K562 (cell line): Measurements from ENCODE around the gene KLHL24. TPM values are rescaled to one million over a fixed set of nuclear protein-coding genes. Genes with fewer than 3 reads are reported as not detected.

Source experiments
- ATAC-seq: fragments of 200-7000 bp; cut with Tn5 transposase; 3 replicates; pipeline ENCODE4 v1.9.1; 2020; ENCODE audit warnings: moderate library complexity
- BruUV-seq: library from RNA; stranded (reverse); fragments of 400-500 nt; replicated peaks from 2 replicates; lab custom pipeline; 2021; lab: Mats Ljungman, UMichigan
- CTCF ChIA-PET: fragments of 300-600 bp; formaldehyde crosslinking; extraction: SDS; loops from one replicate; lab custom pipeline; 2021; ENCODE audit warnings: low intra/inter-chr PET ratio; lab: Yijun Ruan, JAX
- POLR2A ChIA-PET: fragments of 300-600, 350-650 bp; sonication (Branson Sonifier 250); formaldehyde crosslinking; extraction: SDS; loops from one replicate; lab custom pipeline; 2021; ENCODE audit warnings: antibody characterized with exemption, inconsistent platforms; lab: Yijun Ruan, JAX
- DNase-seq, 4 experiments: peaks; one replicate each; pipeline versions ENCODE4 v3.0.0 to v3.0.0-alpha.2; 2011 to 2018; ENCODE audit warnings: low spot score in 3 of 4, mixed read lengths in 3 of 4; ENCODE audit errors: extremely low read depth in 1 of 4
- FAIRE-seq: peaks from 2 replicates; lab custom pipeline; 2011; peaks lifted over from hg19 to GRCh38; lab: Jason Lieb, UNC
- H2AFZ ChIP-seq: 2 replicates; pipeline ENCODE4 v1.6.0; 2011; ENCODE audit warnings: low read depth, low read length, control low read depth, inconsistent platforms
- H3K27ac ChIP-seq: fragments of 200-600 bp; 3 replicates; pipeline ENCODE4 v1.8.0; 2011; ENCODE audit warnings: low read depth, mild to moderate bottlenecking, control low read depth, inconsistent platforms, low read length, moderate library complexity, mixed read lengths; ENCODE audit errors: extremely low read depth
- H3K27me3 ChIP-seq, 2 experiments: fragments of 300-600 bp in 1 of 2; 2 replicates in 1 of 2; 3 replicates in 1 of 2; pipeline versions ENCODE4 v1.6.0 to v1.8.0; 2011; ENCODE audit warnings: inconsistent platforms in 2 of 2, low read length in 2 of 2, mild to moderate bottlenecking in 1 of 2, mixed read lengths in 1 of 2, moderate library complexity in 1 of 2; ENCODE audit not compliant: control insufficient read depth in 2 of 2, insufficient read depth in 2 of 2
- H3K36me3 ChIP-seq: fragments of 300-600 bp; 3 replicates; pipeline ENCODE4 v1.8.0; 2011; ENCODE audit warnings: mild to moderate bottlenecking, low read length, inconsistent platforms; ENCODE audit not compliant: control insufficient read depth, insufficient read depth
- H3K4me1 ChIP-seq, 2 experiments: fragments of 200-600 bp in 1 of 2; replicated peaks in 1 of 2; 2 replicates in 1 of 2; 3 replicates in 1 of 2; pipeline versions ENCODE4 v1.5.1 to v1.8.0; 2011; ENCODE audit warnings: inconsistent platforms in 2 of 2, low read length in 2 of 2, mild to moderate bottlenecking in 1 of 2, mixed read lengths in 1 of 2, moderate library complexity in 1 of 2; ENCODE audit not compliant: control insufficient read depth in 2 of 2, insufficient read depth in 2 of 2
- H3K4me2 ChIP-seq: 2 replicates; pipeline ENCODE4 v1.6.1; 2011; ENCODE audit warnings: low read length, control low read depth, inconsistent platforms, mixed read lengths; ENCODE audit not compliant: insufficient read depth
- H3K4me3 ChIP-seq: fragments of 200-600 bp; sonication (generic), shearing (Covaris generic); 2 replicates; pipeline ENCODE4 v1.5.1; 2016; ENCODE audit warnings: control low read depth, inconsistent platforms
- H3K79me2 ChIP-seq: fragments of 200-600 bp; 3 replicates; pipeline ENCODE4 v1.8.0; 2011; ENCODE audit warnings: low read length, inconsistent platforms; ENCODE audit not compliant: control insufficient read depth, insufficient read depth
- H3K9ac ChIP-seq, 2 experiments: 2 replicates each; pipeline versions ENCODE4 v1.6.0 to v1.6.1; 2011; ENCODE audit warnings: low read depth in 2 of 2, low read length in 2 of 2, control low read depth in 1 of 2, inconsistent platforms in 1 of 2, mild to moderate bottlenecking in 1 of 2, mixed read lengths in 1 of 2; ENCODE audit not compliant: insufficient read depth in 1 of 2
- H3K9me1 ChIP-seq: one replicate; pipeline ENCODE4 v1.6.0; 2011; ENCODE audit warnings: inconsistent platforms, mild to moderate bottlenecking, low read length, moderate library complexity; ENCODE audit not compliant: control insufficient read depth, insufficient read depth
- H3K9me3 ChIP-seq: replicated peaks from 2 replicates; pipeline ENCODE4 v1.5.1; 2011; ENCODE audit warnings: low read depth, low read length, inconsistent platforms; ENCODE audit not compliant: control insufficient read depth, insufficient read depth
- H4K20me1 ChIP-seq: replicated peaks from 2 replicates; pipeline ENCODE4 v1.6.1; 2011; ENCODE audit warnings: low read length, inconsistent platforms, mixed read lengths; ENCODE audit not compliant: control insufficient read depth, insufficient read depth
- KAT2B ChIP-seq: IDR thresholded peaks from one replicate; pipeline ENCODE4 v1.6.1; 2012; ENCODE audit warnings: low read depth, mild to moderate bottlenecking, control low read depth, inconsistent platforms, low read length, moderate library complexity
- ZNF165 ChIP-seq: fragments of 250-450 bp; sonication (Bioruptor Pico); IDR thresholded peaks from 2 replicates; pipeline ENCODE4 v1.4.0; 2020; ENCODE audit warnings: borderline replicate concordance
- WGBS: fragments of 100-300 bp; shearing (Covaris generic); methylation state at CpG from one replicate; pipeline ENCODE4 v1.1.6; 2016; ENCODE audit warnings: low coverage, mixed read lengths; ENCODE audit not compliant: insufficient coverage; ENCODE audit errors: missing lambda C conversion rate; 5-methylcytosine and 5-hydroxymethylcytosine counted together
- in situ Hi-C: fragments of 300-500 bp; cut with MboI; formaldehyde crosslinking; loops from 4 replicates; pipeline ENCODE4 v1.15.0; 2018; ENCODE audit warnings: inconsistent platforms, mixed read lengths
- intact Hi-C: fragments of 100-400 bp; cut with micrococcal nuclease; formaldehyde crosslinking; loops from 2 replicates; pipeline ENCODE4 v1.14.2; 2022
- polyA plus RNA-seq, 8 experiments: library from polyadenylated mRNA; depleted of rRNA in 4 of 8; stranded (reverse) in 5 of 8; unstranded in 3 of 8; fragments of >200 nt; fragmentation: Nextera tagmentation in 2 of 8; fragmentation: Illumina TruSeq in 1 of 8; extraction: Ambion mirVana in 2 of 8; extraction: Trizol in 1 of 8; gene quantifications; 2 replicates each; pipeline versions ENCODE4 v1.2.1 to v1.2.3, GENCODE V29; 2011 to 2014; ENCODE audit warnings: inconsistent platforms in 1 of 8, missing spikeins in 1 of 8
- total RNA-seq, 7 experiments: library from RNA; depleted of rRNA in 6 of 7; stranded (reverse); fragments of >200 nt in 6 of 7; fragmentation: Illumina TruSeq in 2 of 7; extraction: Trizol in 2 of 7; gene quantifications; 2 replicates each; pipeline versions ENCODE4 v1.2.1 to v1.2.3, GENCODE V29; 2011 to 2021; ENCODE audit warnings: low replicate concordance in 1 of 7
- TF ChIP-seq, protein P1 (sequence below), 2 experiments: fragments of 450-650 bp; IDR thresholded peaks; 2 replicates each; pipeline ENCODE4 v1.6.1; 2016
- TF ChIP-seq, protein P2 (sequence below): sonication (generic); formaldehyde crosslinking; IDR thresholded peaks from 2 replicates; pipeline ENCODE4 v1.8.0; 2022; ENCODE audit warnings: missing genetic modification reagents, mild to moderate bottlenecking, borderline replicate concordance
- TF ChIP-seq, protein P3 (sequence below): sonication (generic); formaldehyde crosslinking; IDR thresholded peaks from 2 replicates; pipeline ENCODE4 v1.9.0; 2022; ENCODE audit warnings: mild to moderate bottlenecking, missing genetic modification reagents

Gene KLHL24
- total and polyA plus RNA-seq, 9 of the 15 experiments (the other 6 are each of a cell fraction or from before 2014, with no cell fraction given) = 3.3 to 21.2 (median 14.2) TPM

DNA sequence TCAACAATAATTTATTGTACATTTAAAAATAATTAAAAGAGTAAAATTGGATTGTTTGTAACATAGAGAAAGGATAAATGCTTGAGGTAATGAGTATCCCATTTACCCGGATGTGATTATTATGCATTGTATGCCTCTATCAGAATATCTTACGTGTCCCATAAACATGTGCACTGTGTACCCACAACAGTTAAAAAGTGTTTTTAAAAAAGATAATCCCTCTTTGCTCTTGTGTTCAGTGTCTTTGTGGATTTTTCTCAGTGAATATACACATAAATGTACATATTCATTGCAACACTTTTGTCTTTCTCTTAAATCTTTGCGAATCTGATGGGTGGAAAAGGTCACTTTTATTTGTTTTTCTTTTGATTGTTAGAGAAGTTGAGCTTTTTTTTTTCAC lies 82.6 kb downstream of the KLHL24 start:
- Histone ChIP-seq H3K79me2 (peaks cover 10% of the 10 kb centered on the region; the same call in 2 of the 3 replicates), H3K9me3 (no peaks in the 10 kb centered on the region), H3K4me2 (no peak overlapping the region), H3K4me1 (no peaks in the 10 kb centered on the region), H3K4me3 (no peak overlapping the region), H3K27ac (no peak overlapping the region), H3K27me3 (no peaks in the 10 kb centered on the region), H3K9ac (no peak overlapping the region), H3K9me1 (no peaks in the 10 kb centered on the region), H4K20me1 (no peaks in the 10 kb centered on the region), H2AFZ (no peak overlapping the region), H3K36me3 (peaks cover 55% of the 10 kb centered on the region)
- no peak for FAIRE-seq
- intact Hi-C loops = no loop called here
- no peak for TF ChIP-seq KAT2B
- TF ChIP-seq, protein P1, sequence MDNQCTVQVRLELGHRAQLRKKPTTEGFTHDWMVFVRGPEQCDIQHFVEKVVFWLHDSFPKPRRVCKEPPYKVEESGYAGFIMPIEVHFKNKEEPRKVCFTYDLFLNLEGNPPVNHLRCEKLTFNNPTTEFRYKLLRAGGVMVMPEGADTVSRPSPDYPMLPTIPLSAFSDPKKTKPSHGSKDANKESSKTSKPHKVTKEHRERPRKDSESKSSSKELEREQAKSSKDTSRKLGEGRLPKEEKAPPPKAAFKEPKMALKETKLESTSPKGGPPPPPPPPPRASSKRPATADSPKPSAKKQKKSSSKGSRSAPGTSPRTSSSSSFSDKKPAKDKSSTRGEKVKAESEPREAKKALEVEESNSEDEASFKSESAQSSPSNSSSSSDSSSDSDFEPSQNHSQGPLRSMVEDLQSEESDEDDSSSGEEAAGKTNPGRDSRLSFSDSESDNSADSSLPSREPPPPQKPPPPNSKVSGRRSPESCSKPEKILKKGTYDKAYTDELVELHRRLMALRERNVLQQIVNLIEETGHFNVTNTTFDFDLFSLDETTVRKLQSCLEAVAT (IDR thresholded peaks at IDR 0.05) = no peak
- TF ChIP-seq, protein P2, sequence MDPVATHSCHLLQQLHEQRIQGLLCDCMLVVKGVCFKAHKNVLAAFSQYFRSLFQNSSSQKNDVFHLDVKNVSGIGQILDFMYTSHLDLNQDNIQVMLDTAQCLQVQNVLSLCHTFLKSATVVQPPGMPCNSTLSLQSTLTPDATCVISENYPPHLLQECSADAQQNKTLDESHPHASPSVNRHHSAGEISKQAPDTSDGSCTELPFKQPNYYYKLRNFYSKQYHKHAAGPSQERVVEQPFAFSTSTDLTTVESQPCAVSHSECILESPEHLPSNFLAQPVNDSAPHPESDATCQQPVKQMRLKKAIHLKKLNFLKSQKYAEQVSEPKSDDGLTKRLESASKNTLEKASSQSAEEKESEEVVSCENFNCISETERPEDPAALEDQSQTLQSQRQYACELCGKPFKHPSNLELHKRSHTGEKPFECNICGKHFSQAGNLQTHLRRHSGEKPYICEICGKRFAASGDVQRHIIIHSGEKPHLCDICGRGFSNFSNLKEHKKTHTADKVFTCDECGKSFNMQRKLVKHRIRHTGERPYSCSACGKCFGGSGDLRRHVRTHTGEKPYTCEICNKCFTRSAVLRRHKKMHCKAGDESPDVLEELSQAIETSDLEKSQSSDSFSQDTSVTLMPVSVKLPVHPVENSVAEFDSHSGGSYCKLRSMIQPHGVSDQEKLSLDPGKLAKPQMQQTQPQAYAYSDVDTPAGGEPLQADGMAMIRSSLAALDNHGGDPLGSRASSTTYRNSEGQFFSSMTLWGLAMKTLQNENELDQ (CRISPR knock-in tag) = no peak
- TF ChIP-seq, protein P3, sequence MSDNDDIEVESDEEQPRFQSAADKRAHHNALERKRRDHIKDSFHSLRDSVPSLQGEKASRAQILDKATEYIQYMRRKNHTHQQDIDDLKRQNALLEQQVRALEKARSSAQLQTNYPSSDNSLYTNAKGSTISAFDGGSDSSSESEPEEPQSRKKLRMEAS (CRISPR knock-in tag) = no peak
- TF ChIP-seq ZNF165 = no peak
- POLR2A ChIA-PET = no interaction called here
- WGBS = 95% methylated on average over 3 of the region's 3 CpGs
- no peak for DNase-seq
- in situ Hi-C loops = no loop called here
- CTCF ChIA-PET = no interaction called here
- BruUV-seq = no TSS peak
- no peak for ATAC-seq
